ENCODE results near the gene MAFG. TPM values are rescaled to one million over a fixed set of nuclear protein-coding genes. Genes with fewer than 3 reads are reported as not detected.

The MAFG gene
- total RNA-seq, 1 experiment from 2014 or later: 31.7 TPM

DNA sequence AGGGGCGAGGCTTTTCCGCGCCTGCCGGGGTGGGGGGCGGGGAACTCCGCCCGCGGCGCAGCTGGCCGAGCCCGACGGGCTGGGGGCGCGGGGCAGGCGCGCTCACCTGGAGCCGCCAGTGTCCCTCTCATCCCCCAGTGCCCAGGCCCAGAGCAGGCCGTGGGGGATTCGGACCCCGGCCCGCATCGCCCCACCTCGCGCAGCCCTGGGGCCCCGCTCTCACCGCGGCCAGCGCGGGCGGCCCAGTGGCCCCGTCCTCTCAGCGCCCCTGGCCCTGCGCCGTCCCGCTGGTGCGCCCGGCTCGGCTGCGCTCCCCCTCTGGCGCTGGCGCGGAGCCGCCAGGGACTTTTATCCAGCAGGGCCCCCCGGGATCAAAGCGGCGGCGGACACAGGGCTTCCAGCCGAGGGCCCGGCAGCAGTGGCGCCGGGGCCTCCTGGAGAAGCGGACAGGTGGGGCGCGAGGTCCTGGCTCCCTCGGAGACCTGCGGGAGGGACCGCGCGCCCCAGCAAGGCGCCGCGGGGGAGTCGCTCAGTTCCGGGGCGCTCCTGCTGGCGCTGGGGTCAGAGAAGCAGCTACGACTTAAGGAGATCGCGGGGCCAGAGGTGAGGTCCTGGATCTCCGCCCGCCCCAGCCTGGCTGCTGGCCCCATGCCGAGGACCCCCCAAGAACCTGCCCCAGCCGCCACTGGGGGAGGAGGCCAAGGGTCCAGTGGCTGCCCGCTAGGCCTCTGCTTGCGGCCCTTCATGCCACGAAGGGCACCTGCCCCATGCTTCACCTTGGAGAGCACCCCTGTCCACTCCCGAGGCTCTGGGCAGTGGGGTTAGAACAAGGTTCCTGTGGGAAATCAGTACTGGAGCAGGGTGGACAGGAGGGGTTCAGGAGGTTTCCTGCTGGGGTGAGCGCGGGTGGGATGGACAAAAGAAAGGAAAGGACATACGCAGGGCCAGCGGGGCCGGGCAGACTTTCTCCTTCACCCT lies 34.3 kb upstream of the MAFG start:
- Histone ChIP-seq H3K36me3 (replicated peaks; ENCODE audit: control insufficient read depth, insufficient read depth, low read length) (no peaks in the 10 kb centered on the region), H3K27me3 (ENCODE audit: control insufficient read depth, insufficient read depth, low read length) (peaks cover 68% of the 10 kb centered on the region), H3K4me3 (ENCODE audit: insufficient read depth, low read depth, low read length) (peak overlapping the region; percentile 30)
- DNase-seq: peak; percentile 78

- peaks cover 64% of the 10 kb centered on the region for H3K27me3 ChIP-seq (ENCODE audit: control insufficient read depth, insufficient read depth, low read length)
- peak; percentile 93 for DNase-seq
These were observed 33.6 kb upstream of the MAFG start, which contains the start of gene NOTUM for GRCh38 chr17:81961087-81961511. NOTUM (minus strand) TSS chr17:81961187; CDS start chr17:81960909, 278 bp downstream.

DNA sequence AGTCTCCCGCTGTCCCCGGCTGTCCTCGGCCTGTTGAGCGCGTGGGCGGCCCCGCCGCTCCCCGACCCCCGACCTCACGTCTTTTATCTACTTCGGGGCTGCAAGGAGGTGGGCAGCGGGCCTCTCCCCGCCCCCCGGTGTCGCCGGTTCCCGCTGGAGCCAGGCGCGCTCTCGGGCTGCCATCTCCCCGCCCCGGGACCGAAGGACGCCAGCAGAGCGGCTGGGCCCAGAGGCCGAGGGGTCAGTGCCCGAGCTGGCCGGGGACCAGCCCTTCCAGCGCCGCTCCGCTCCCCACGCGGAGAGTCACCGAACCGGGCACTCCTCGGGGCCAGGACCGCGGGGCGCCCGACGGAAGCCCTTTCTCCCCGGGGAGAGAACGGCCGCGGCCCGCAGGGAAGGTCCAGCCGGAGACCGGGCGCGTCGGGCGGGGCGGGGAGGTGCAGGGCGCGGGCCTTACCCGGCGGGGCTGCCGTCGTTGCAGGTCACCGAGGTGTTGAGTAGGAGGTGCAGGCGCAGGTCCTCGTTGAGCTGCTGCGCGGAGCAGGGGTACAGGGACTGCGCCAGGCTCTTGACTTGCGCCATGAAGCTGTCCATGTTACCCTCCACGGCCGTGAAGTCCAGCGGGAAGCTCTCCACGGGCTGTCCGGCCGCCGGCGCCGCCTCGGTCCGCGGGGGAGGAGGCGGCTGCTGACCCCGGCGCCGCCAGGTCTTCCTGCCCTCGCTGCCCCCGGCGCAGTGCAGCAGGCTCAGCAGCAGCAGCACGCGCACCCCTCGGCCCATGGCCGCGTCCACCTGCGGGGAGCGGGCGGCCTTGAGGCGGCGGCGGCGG lies 32.8 kb upstream of the MAFG start:
- Histone ChIP-seq H3K4me3 (ENCODE audit: insufficient read depth, low read depth, low read length) (peak overlapping the region; percentile 25), H3K27me3 (ENCODE audit: control insufficient read depth, insufficient read depth, low read length) (peaks cover 63% of the 10 kb centered on the region), H3K36me3 (replicated peaks; ENCODE audit: control insufficient read depth, insufficient read depth, low read length) (no peaks in the 10 kb centered on the region)
- DNase-seq: peak; percentile 83

More at GRCh38 chr17:81961087-81961511, 33.6 kb upstream of the MAFG start, which contains the start of gene NOTUM:
- Histone ChIP-seq H3K36me3 (replicated peaks; ENCODE audit: control insufficient read depth, insufficient read depth, low read length) (no peaks in the 10 kb centered on the region), H3K4me3 (ENCODE audit: insufficient read depth, low read depth, low read length) (peak within 1 kb of the TSS; percentile 30)

DNA sequence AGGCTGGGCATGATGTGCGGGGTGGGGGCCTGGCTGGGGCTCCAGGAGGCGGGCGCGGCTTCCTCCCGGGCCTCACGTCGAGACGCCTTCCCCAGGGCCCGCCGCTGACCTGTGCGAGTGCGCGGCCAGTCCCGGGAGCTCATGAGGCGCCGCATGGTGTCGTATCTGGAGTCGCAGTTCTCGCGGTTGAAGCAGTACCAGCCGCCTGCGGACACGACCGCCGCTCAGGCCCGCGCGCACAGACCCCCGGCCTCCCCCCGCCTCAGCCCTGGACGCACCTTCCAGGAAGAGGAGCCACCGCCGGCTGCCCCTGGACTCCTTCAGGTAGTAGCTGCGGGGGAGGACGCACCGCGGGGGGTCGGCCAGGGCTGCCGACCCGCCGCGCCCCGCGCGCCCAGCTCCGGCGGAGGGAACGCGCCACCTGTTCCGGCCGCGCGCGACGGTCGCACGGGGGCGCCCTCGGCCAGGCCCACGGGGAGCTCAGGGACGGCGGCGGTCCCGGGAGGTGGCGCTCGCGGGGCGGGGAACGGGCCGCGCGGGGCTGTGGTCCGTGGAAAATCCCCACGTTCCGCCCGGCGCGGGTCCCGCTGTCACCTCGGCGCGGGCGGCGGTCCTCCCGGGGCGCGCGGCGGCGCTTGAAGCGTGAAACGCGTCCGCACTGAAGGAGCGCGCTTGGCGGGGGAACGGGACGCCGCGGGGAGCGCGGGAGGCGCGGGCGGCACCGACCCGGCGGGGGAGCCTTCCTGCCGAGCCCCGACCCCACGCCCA lies 32.0 kb upstream of the MAFG start:
- H3K4me3 ChIP-seq (ENCODE audit: insufficient read depth, low read depth, low read length): peak overlapping the region; percentile 25
- H3K27me3 ChIP-seq (ENCODE audit: control insufficient read depth, insufficient read depth, low read length): peaks cover 63% of the 10 kb centered on the region
- H3K36me3 ChIP-seq (replicated peaks; ENCODE audit: control insufficient read depth, insufficient read depth, low read length): no peaks in the 10 kb centered on the region
- peak; percentile 87 for DNase-seq

- Histone ChIP-seq H3K4me3 (ENCODE audit: insufficient read depth, low read depth, low read length) (no peak overlapping the region), H3K27me3 (ENCODE audit: control insufficient read depth, insufficient read depth, low read length) (peaks cover 57% of the 10 kb centered on the region), H3K36me3 (replicated peaks; ENCODE audit: control insufficient read depth, insufficient read depth, low read length) (no peaks in the 10 kb centered on the region)
- DNase-seq: no peak
These were observed 31.3 kb upstream of the MAFG start for GRCh38 chr17:81958633-81959342.

DNA sequence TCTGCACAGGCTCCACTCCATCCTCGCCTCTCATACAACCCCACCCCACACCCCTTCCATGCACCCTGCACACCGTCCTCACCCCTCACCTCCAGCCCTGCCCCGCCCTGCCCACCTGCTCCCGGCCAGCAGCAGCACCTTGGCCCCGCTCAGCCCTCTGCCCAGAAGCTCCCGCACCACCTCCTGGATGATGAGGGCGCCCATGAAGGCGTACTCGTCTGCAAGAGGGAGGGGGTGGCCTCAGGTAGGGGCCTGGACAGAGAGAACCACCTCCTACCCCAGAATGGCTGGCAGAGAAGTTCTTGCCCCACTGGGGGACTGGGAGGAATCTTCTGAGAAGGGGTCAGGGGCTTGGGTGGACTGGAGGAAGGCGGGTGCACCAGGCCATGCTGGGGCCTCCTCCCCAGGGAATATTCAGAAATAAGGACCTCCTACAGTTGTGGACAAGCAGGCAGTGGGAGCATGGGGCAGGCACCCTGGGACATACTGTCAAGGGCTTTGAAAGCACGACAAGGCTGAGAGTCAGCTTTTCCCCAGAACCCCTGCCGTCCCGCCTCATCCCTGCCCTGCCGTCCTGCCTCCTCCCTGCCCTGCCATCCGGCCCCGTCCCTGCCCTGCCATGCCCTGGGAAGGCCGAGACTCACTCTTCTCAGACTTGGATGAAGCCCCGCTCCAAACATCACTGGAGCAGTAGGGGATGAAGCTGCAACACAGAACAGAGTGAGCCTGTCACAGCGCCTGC lies 30.3 kb upstream of the MAFG start:
- Histone ChIP-seq H3K27me3 (ENCODE audit: control insufficient read depth, insufficient read depth, low read length) (peaks cover 49% of the 10 kb centered on the region), H3K4me3 (ENCODE audit: insufficient read depth, low read depth, low read length) (no peak overlapping the region), H3K36me3 (replicated peaks; ENCODE audit: control insufficient read depth, insufficient read depth, low read length) (no peaks in the 10 kb centered on the region)
- no peak for DNase-seq

- Histone ChIP-seq H3K27me3 (ENCODE audit: control insufficient read depth, insufficient read depth, low read length) (peaks cover 39% of the 10 kb centered on the region), H3K36me3 (replicated peaks; ENCODE audit: control insufficient read depth, insufficient read depth, low read length) (no peaks in the 10 kb centered on the region), H3K4me3 (ENCODE audit: insufficient read depth, low read depth, low read length) (no peak overlapping the region)
- DNase-seq: peak; percentile 63
These were observed 29.4 kb upstream of the MAFG start for GRCh38 chr17:81956607-81957589.

DNA sequence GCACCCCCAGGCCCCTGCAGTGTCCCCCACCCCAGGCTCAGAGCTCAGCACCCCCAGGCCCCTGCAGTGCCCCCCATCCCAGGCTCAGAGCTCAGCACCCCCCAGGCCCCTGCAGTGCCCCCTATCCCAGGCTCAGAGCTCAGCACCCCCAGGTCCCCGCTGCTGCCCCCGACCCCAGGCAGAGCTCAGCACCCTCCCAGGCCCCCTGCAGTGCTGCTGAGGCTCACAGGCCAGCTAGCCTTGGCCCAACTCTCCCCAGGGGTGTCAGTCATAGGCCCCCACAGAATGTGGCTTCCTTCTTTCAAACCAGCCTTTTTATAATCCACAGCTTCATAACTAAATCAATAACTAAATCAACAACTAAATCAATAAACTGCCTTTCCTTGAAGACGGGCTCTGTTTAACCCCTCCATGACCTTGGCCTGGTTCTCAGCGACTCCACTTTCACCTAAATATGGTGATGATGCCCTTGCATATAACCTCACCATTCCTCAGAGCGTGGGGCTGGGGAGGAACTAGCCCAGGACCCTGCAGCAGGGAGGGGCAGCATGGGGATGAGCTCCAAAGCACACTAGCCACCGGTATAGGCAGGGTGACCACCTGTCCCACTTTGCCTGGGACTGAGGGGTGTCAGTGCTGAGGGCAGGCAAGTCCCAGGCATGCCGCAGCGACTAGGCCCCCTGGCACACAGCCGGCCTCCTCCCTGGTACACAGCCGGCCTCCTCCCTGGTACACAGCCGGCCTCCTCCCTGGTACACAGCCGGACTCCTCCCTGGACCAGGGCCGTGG lies 28.4 kb upstream of the MAFG start:
- H3K27me3 ChIP-seq (ENCODE audit: control insufficient read depth, insufficient read depth, low read length): peaks cover 31% of the 10 kb centered on the region

DNA sequence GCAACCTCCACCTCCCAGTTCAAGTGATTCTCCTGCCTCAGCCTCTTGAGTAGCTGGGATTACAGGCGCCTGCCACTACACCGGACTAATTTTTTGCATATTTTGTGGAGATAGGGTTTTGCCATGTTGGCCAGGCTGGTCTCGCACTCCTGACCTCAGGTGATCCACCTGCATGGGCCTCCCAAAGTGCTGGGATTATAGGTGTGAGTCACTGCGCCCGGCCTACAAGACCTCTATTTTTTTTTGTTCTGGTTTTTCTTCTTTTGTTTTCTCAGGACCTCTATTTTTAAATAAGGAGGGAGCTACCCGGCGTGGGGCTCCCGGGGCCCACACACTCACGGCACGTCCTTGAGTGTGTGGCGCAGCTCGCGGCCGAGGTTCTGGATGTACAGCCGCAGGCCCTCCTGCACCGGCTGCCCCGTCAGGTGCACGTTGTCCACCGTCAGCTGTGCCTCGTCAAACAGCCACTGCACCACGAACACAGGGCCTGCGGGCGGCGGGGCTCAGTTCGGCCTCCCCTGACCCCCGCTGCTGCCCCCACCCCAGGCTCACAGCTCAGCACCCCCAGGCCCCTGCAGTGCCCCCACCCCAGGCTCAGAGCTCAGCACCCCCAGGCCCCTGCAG lies 27.6 kb upstream of the MAFG start:
- no peaks in the 10 kb centered on the region for H3K36me3 ChIP-seq (replicated peaks; ENCODE audit: control insufficient read depth, insufficient read depth, low read length)
- no peak for DNase-seq
- no peak overlapping the region for H3K4me3 ChIP-seq (ENCODE audit: insufficient read depth, low read depth, low read length)
- H3K27me3 ChIP-seq (ENCODE audit: control insufficient read depth, insufficient read depth, low read length): peaks cover 25% of the 10 kb centered on the region

More for the DNA sequence above, 28.4 kb upstream of the MAFG start:
- H3K4me3 ChIP-seq (ENCODE audit: insufficient read depth, low read depth, low read length): no peak overlapping the region
- H3K36me3 ChIP-seq (replicated peaks; ENCODE audit: control insufficient read depth, insufficient read depth, low read length): no peaks in the 10 kb centered on the region
- no peak for DNase-seq

DNA sequence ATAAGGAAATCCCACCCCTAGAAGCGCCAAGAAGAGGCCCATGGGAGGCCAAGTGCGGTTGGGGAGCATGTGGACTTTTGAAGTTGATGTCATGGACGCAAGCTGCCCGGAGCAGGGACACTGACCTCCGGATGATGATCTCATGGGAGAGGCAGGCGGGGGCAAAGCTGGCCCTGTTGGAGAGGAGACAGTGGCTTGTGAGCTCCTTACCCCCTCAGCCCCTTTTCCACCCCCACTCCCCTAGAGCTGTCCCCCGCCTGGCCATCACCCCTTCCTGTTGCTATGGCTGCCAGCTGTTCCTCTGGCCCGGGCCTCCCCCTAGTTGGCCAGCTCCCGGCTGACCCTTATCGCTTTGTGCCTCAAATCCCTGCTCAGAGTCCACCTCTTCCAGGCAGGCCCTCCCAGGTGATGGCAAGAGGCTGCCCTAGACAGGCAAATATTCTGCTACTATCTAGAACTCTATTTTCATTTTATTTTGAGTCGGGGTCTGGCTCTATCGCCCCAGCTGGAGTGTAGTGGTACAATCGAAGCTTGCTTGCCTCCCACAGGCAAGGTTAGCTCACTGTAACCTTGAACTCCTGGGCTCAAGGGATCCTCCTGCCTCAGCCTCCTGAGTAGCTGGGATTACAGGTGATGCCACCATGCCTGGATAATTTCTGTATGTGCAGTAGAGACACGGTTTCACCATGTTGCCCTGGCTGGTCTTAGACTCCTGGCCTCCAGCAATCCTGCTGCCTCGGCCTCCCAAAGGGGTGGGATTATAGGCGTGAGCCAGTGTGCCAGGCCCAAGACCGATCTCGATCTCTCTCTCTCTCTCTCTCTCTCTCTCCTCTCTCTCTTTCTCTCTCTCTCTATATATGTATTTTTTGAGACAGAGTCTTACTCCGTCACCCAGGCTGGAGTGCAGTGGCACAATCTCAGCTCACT lies 26.9 kb upstream of the MAFG start:
- Histone ChIP-seq H3K36me3 (replicated peaks; ENCODE audit: control insufficient read depth, insufficient read depth, low read length) (no peaks in the 10 kb centered on the region), H3K27me3 (ENCODE audit: control insufficient read depth, insufficient read depth, low read length) (peaks cover 18% of the 10 kb centered on the region), H3K4me3 (ENCODE audit: insufficient read depth, low read depth, low read length) (no peak overlapping the region)
- no peak for DNase-seq
